Ishikawa (cell line): ENCODE results near the gene EFCAB10.
A peak's percentile ranks its signal among the peaks of the same experiment; 100 is the strongest.

Source experiments
- CEBPB ChIP-seq: IDR thresholded peaks from 2 replicates; pipeline ENCODE4 v1.6.1; 2012
- CREB1 ChIP-seq: IDR thresholded peaks from 2 replicates; pipeline ENCODE4 v1.6.1; 2012; ENCODE audit warnings: low read depth
- EGR1 ChIP-seq: IDR thresholded peaks from 2 replicates; pipeline ENCODE4 v1.6.1; 2012
- EP300 ChIP-seq: IDR thresholded peaks from 2 replicates; pipeline ENCODE4 v1.6.1; 2012; ENCODE audit warnings: borderline replicate concordance
- FOXM1 ChIP-seq: IDR thresholded peaks from 2 replicates; pipeline ENCODE4 v1.6.1; 2012; ENCODE audit warnings: low read depth, borderline replicate concordance
- MAX ChIP-seq: IDR thresholded peaks from 2 replicates; pipeline ENCODE4 v1.6.1; 2012
- NFIC ChIP-seq: IDR thresholded peaks from 2 replicates; pipeline ENCODE4 v1.6.1; 2012
- RAD21 ChIP-seq: IDR thresholded peaks from 2 replicates; pipeline ENCODE4 v1.6.1; 2012; ENCODE audit warnings: low read depth
- REST ChIP-seq: IDR thresholded peaks from 2 replicates; pipeline ENCODE4 v1.6.1; 2012; ENCODE audit warnings: low read depth, mild to moderate bottlenecking
- TAF1 ChIP-seq: IDR thresholded peaks from 2 replicates; pipeline ENCODE4 v1.6.1; 2012; ENCODE audit warnings: low read depth, mild to moderate bottlenecking
- TCF12 ChIP-seq: IDR thresholded peaks from 2 replicates; pipeline ENCODE4 v1.6.1; 2012; ENCODE audit warnings: low read depth
- TEAD4 ChIP-seq: IDR thresholded peaks from 2 replicates; pipeline ENCODE4 v1.6.1; 2012
- USF1 ChIP-seq: IDR thresholded peaks from 2 replicates; pipeline ENCODE4 v1.6.1; 2012
- YY1 ChIP-seq: IDR thresholded peaks from 2 replicates; pipeline ENCODE4 v1.6.1; 2012; ENCODE audit warnings: low read depth
- ZBTB7A ChIP-seq: IDR thresholded peaks from 2 replicates; pipeline ENCODE4 v1.6.1; 2012; ENCODE audit warnings: low read depth

Gene EFCAB10

GRCh38 chr7:105524840-105525239 lies 56.5 kb downstream of the EFCAB10 start:
- TF ChIP-seq RAD21, result no peak
- TF ChIP-seq NFIC, result no peak
- TF ChIP-seq EP300, result no peak
- no peak for TF ChIP-seq YY1
- no peak for TF ChIP-seq CREB1
- TF ChIP-seq FOXM1, result no peak
- TF ChIP-seq TAF1, result no peak
- TF ChIP-seq REST, result no peak
- no peak for TF ChIP-seq EGR1
- TF ChIP-seq MAX, result no peak

GRCh38 chr7:105521717-105522463 lies 59.4 kb downstream of the EFCAB10 start, which contains the start of gene PUS7:
Gene PUS7, minus strand, starts transcription at chr7:105522271. Its CDS starts 13,759 bp downstream, at chr7:105508512.
- TF ChIP-seq TEAD4 (no peak), RAD21 (no peak), YY1 (peak; percentile 51), TAF1 (peak; percentile 60; the same call in 1 of the 2 replicates), FOXM1 (no peak), CEBPB (no peak), MAX (peak; percentile 92; the same call in 1 of the 2 replicates), NFIC (no peak; the same call in 1 of the 2 replicates), CREB1 (no peak), USF1 (peak; percentile 47; the same call in 1 of the 2 replicates), EP300 (peak; percentile 32), TCF12 (no peak), EGR1 (0 out of 2 replicates have a peak, but pooled peaks have one; percentile 11), REST (peak; percentile 26; the same call in 1 of the 2 replicates), ZBTB7A (no peak)

- TF ChIP-seq RAD21, result no peak
- no peak for TF ChIP-seq EGR1
- no peak for TF ChIP-seq TEAD4
- peak; percentile 68 for TF ChIP-seq USF1
- TF ChIP-seq TAF1, result 0 out of 2 replicates have a peak, but pooled peaks have one; percentile 11
- TF ChIP-seq TCF12, result 0 out of 2 replicates have a peak, but pooled peaks have one; percentile 20
- TF ChIP-seq MAX, result peak; percentile 96
- no peak for TF ChIP-seq FOXM1
- TF ChIP-seq REST, result no peak
- no peak for TF ChIP-seq ZBTB7A
- TF ChIP-seq YY1, result no peak
- TF ChIP-seq NFIC, result no peak
- TF ChIP-seq EP300, result no peak
- TF ChIP-seq CEBPB, result no peak
These were observed 60.1 kb downstream of the EFCAB10 start for GRCh38 chr7:105521027-105521716.
